SK-N-SH (cell line): ENCODE data around the gene STRIT1. TPM values are rescaled to one million over a fixed set of nuclear protein-coding genes. Genes with fewer than 3 reads are reported as not detected.

Experiments used
- CTCF ChIA-PET: fragments of 300-600, 350-600 bp; formaldehyde crosslinking; extraction: SDS; loops from one replicate; lab custom pipeline; 2021; lab: Yijun Ruan, JAX
- POLR2A ChIA-PET: fragments of 350-600 bp; sonication (Branson Sonifier 250); formaldehyde crosslinking; extraction: SDS; loops from one replicate; lab custom pipeline; 2020; ENCODE audit warnings: antibody characterized with exemption, inconsistent platforms; lab: Yijun Ruan, JAX
- DNase-seq: peaks from one replicate; pipeline ENCODE4 v3.0.0; 2012
- H2AFZ ChIP-seq: fragments of 200-600 bp; sonication (generic); 2 replicates; pipeline ENCODE4 v1.8.1; 2016; ENCODE audit warnings: antibody characterized with exemption, mild to moderate bottlenecking, low read depth
- H3F3A ChIP-seq: fragments of 200-600 bp; sonication (generic); replicated peaks from 2 replicates; pipeline ENCODE3; 2016; ENCODE audit warnings: antibody characterized with exemption, mild to moderate bottlenecking; ENCODE audit not compliant: insufficient read depth
- H3K27ac ChIP-seq, 2 experiments: fragments of 200-500 bp in 1 of 2; fragments of 200-600 bp in 1 of 2; sonication (Bioruptor generic) in 1 of 2; sonication (generic), shearing (Covaris generic) in 1 of 2; 2 replicates each; pipeline versions ENCODE4 v1.5.1 to v1.6.1; 2014 to 2016; ENCODE audit warnings: low read depth in 2 of 2, inconsistent platforms in 1 of 2, low read length in 1 of 2, mild to moderate bottlenecking in 1 of 2, mixed read lengths in 1 of 2
- H3K27me3 ChIP-seq: fragments of 200-600 bp; sonication (generic), shearing (Covaris generic); 2 replicates; pipeline ENCODE4 v1.6.1; 2016; ENCODE audit warnings: mixed run types; ENCODE audit not compliant: insufficient read depth
- H3K36me3 ChIP-seq, 2 experiments: fragments of 200-500 bp in 1 of 2; fragments of 200-600 bp in 1 of 2; sonication (Bioruptor generic) in 1 of 2; sonication (generic) in 1 of 2; replicated peaks in 1 of 2; 2 replicates each; pipeline versions ENCODE3 to v1.5.1; 2014 to 2016; ENCODE audit warnings: low read length in 1 of 2, mild to moderate bottlenecking in 1 of 2; ENCODE audit not compliant: insufficient read depth in 2 of 2, control insufficient read depth in 1 of 2
- H3K4me1 ChIP-seq, 2 experiments: fragments of 200-500 bp in 1 of 2; fragments of 200-600 bp in 1 of 2; sonication (Bioruptor generic) in 1 of 2; sonication (generic), shearing (Covaris generic) in 1 of 2; 2 replicates each; pipeline versions ENCODE4 v1.5.1 to v1.6.1; 2014 to 2016; ENCODE audit warnings: low read depth in 1 of 2, low read length in 1 of 2, mixed run types in 1 of 2; ENCODE audit not compliant: insufficient read depth in 2 of 2, control insufficient read depth in 1 of 2
- H3K4me2 ChIP-seq: fragments of 200-600 bp; sonication (generic), shearing (Covaris generic); 2 replicates; pipeline ENCODE4 v1.6.1; 2017; ENCODE audit warnings: mixed run types
- H3K4me3 ChIP-seq, 2 experiments: fragments of 200-500 bp in 1 of 2; fragments of 200-600 bp in 1 of 2; sonication (Bioruptor generic) in 1 of 2; sonication (generic), shearing (Covaris generic) in 1 of 2; 2 replicates each; pipeline versions ENCODE4 v1.5.1 to v1.8.1; 2014 to 2016; ENCODE audit warnings: low read depth in 2 of 2, inconsistent platforms in 1 of 2, low read length in 1 of 2, mild to moderate bottlenecking in 1 of 2, mixed read lengths in 1 of 2, moderate library complexity in 1 of 2
- H3K79me2 ChIP-seq: fragments of 200-600 bp; sonication (generic); 2 replicates; pipeline ENCODE4 v1.8.1; 2017; ENCODE audit warnings: mild to moderate bottlenecking; ENCODE audit not compliant: insufficient read depth
- H3K9ac ChIP-seq: fragments of 200-600 bp; sonication (generic); 2 replicates; pipeline ENCODE4 v1.6.1; 2017; ENCODE audit warnings: mixed run types
- H3K9me2 ChIP-seq: fragments of 200-600 bp; sonication (generic); 2 replicates; pipeline ENCODE4 v1.6.1; 2017; ENCODE audit warnings: mixed run types
- H3K9me3 ChIP-seq: fragments of 200-600 bp; sonication (generic); 2 replicates; pipeline ENCODE4 v1.6.1; 2017; ENCODE audit warnings: mixed run types, mild to moderate bottlenecking, moderate library complexity
- H4K20me1 ChIP-seq: fragments of 200-600 bp; sonication (generic); 2 replicates; pipeline ENCODE4 v1.6.1; 2017; ENCODE audit warnings: mild to moderate bottlenecking, mixed run types; ENCODE audit not compliant: insufficient read depth
- CHD2 ChIP-seq: fragments of 150-350 bp; IDR thresholded peaks from 2 replicates; pipeline ENCODE4 v1.6.1; 2018; ENCODE audit warnings: low read length; ENCODE audit not compliant: partially characterized antibody
- ELF1 ChIP-seq: IDR thresholded peaks from 2 replicates; pipeline ENCODE4 v1.4.0; 2012
- FOXM1 ChIP-seq: IDR thresholded peaks from 2 replicates; pipeline ENCODE4 v1.4.0; 2012; ENCODE audit warnings: low read depth, mild to moderate bottlenecking
- GABPA ChIP-seq: IDR thresholded peaks from 2 replicates; pipeline ENCODE4 v1.4.0; 2012; ENCODE audit warnings: low read depth, mild to moderate bottlenecking
- MEF2A ChIP-seq: IDR thresholded peaks from 2 replicates; pipeline ENCODE4 v1.4.0; 2012; ENCODE audit warnings: low read depth, borderline replicate concordance
- POLR2AphosphoS5 ChIP-seq: IDR thresholded peaks from 2 replicates; pipeline ENCODE4 v1.6.1; 2012; ENCODE audit warnings: low read depth, low read length
- RXRA ChIP-seq: IDR thresholded peaks from 2 replicates; pipeline ENCODE4 v1.4.0; 2012; ENCODE audit warnings: low read depth, mild to moderate bottlenecking, borderline replicate concordance
- SIN3A ChIP-seq: IDR thresholded peaks from 2 replicates; pipeline ENCODE4 v1.6.1; 2012; ENCODE audit warnings: low read depth, mild to moderate bottlenecking, low read length, moderate library complexity, borderline replicate concordance
- TEAD4 ChIP-seq: IDR thresholded peaks from 2 replicates; pipeline ENCODE4 v1.4.0; 2012; ENCODE audit warnings: mild to moderate bottlenecking, borderline replicate concordance; ENCODE audit not compliant: insufficient read depth
- USF1 ChIP-seq: IDR thresholded peaks from 2 replicates; pipeline ENCODE4 v1.4.0; 2012; ENCODE audit warnings: low read depth, borderline replicate concordance
- WGBS: methylation state at CpG from one replicate; pipeline ENCODE4 v1.1.6; 2017; ENCODE audit warnings: low lambda C conversion rate; 5-methylcytosine and 5-hydroxymethylcytosine counted together
- polyA plus RNA-seq, 3 experiments: library from polyadenylated mRNA; depleted of rRNA; stranded (reverse); fragments of >200 nt; gene quantifications; 2 replicates each; pipeline ENCODE4 v1.2.3, GENCODE V29; 2012
- TF ChIP-seq, protein P1 (sequence below): fragments of 200-600 bp; sonication (generic); IDR thresholded peaks from 2 replicates; pipeline ENCODE4 v1.6.1; 2017; ENCODE audit warnings: antibody characterized with exemption, mild to moderate bottlenecking, moderate library complexity
- TF ChIP-seq, protein P2 (sequence below): fragments of 150-350 bp; IDR thresholded peaks from 2 replicates; pipeline ENCODE4 v1.6.1; 2017; ENCODE audit warnings: antibody characterized with exemption, low read length, low read depth, borderline replicate concordance
- TF ChIP-seq, protein P3 (sequence below): IDR thresholded peaks from 2 replicates; pipeline ENCODE4; 2012

The STRIT1 gene
- polyA plus RNA-seq, 1 of the 3 experiments (the other 2 are of a cell fraction): not detected

GRCh38 chr3:155292693-155293092 lies 790 bp downstream of the STRIT1 start:
- no peaks in the 10 kb centered on the region for H3K27me3 ChIP-seq
- no peaks in the 10 kb centered on the region for H3K4me1 ChIP-seq
- H3K4me3 ChIP-seq: no peak overlapping the region
- H3K36me3 ChIP-seq: no peaks in the 10 kb centered on the region
- H3K79me2 ChIP-seq: no peaks in the 10 kb centered on the region
- no peak for DNase-seq
- H3K9me3 ChIP-seq: peaks cover 12% of the 10 kb centered on the region
- WGBS: 70% methylated on average over 2 of the region's 2 CpGs
- no peak overlapping the region for H3K9ac ChIP-seq
- CTCF ChIA-PET: no interaction called here
- TF ChIP-seq, protein P1, sequence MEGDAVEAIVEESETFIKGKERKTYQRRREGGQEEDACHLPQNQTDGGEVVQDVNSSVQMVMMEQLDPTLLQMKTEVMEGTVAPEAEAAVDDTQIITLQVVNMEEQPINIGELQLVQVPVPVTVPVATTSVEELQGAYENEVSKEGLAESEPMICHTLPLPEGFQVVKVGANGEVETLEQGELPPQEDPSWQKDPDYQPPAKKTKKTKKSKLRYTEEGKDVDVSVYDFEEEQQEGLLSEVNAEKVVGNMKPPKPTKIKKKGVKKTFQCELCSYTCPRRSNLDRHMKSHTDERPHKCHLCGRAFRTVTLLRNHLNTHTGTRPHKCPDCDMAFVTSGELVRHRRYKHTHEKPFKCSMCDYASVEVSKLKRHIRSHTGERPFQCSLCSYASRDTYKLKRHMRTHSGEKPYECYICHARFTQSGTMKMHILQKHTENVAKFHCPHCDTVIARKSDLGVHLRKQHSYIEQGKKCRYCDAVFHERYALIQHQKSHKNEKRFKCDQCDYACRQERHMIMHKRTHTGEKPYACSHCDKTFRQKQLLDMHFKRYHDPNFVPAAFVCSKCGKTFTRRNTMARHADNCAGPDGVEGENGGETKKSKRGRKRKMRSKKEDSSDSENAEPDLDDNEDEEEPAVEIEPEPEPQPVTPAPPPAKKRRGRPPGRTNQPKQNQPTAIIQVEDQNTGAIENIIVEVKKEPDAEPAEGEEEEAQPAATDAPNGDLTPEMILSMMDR: no peak
- TF ChIP-seq CHD2: no peak
- TF ChIP-seq FOXM1: no peak
- TF ChIP-seq, protein P2, sequence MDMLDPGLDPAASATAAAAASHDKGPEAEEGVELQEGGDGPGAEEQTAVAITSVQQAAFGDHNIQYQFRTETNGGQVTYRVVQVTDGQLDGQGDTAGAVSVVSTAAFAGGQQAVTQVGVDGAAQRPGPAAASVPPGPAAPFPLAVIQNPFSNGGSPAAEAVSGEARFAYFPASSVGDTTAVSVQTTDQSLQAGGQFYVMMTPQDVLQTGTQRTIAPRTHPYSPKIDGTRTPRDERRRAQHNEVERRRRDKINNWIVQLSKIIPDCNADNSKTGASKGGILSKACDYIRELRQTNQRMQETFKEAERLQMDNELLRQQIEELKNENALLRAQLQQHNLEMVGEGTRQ: no peak
- TF ChIP-seq SIN3A: no peak
- no peak for TF ChIP-seq MEF2A
- no peak for TF ChIP-seq RXRA
- TF ChIP-seq, protein P3, sequence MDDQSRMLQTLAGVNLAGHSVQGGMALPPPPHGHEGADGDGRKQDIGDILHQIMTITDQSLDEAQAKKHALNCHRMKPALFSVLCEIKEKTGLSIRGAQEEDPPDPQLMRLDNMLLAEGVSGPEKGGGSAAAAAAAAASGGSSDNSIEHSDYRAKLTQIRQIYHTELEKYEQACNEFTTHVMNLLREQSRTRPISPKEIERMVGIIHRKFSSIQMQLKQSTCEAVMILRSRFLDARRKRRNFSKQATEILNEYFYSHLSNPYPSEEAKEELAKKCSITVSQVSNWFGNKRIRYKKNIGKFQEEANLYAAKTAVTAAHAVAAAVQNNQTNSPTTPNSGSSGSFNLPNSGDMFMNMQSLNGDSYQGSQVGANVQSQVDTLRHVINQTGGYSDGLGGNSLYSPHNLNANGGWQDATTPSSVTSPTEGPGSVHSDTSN: no peak
- POLR2A ChIA-PET: no interaction called here
- no peak overlapping the region for H3K4me2 ChIP-seq
- H3K9me2 ChIP-seq: no peaks in the 10 kb centered on the region
- no peak overlapping the region for H3K27ac ChIP-seq
- H3F3A ChIP-seq: no peaks in the 10 kb centered on the region
- no peaks in the 10 kb centered on the region for H4K20me1 ChIP-seq
- no peak overlapping the region for H2AFZ ChIP-seq

DNA sequence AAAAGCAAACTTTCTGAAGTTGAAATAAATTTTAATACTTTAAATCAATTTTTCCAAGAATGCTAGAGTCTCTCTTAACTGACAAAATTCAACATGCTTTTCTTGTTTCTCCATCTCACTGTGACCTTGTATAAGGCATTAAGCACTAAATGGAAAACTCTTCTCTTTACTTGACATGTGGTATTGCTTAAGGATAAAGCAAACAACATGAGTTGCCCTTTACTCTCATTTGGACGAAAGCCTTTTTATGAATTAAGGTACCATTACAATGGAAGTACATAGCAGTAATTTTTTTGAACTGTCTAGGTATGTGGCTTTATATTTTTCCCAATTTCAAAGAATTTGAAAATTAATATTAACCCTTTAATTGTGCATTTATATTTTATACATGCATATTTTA lies 1.4 kb downstream of the STRIT1 start:
- TF ChIP-seq GABPA (no peak), USF1 (no peak), TEAD4 (no peak), RXRA (no peak), POLR2AphosphoS5 (no peak), ELF1 (no peak), CHD2 (no peak)
- TF ChIP-seq, protein P2: no peak
- Histone ChIP-seq H3F3A (no peaks in the 10 kb centered on the region), H4K20me1 (no peaks in the 10 kb centered on the region), H3K9me3 (peaks cover 10% of the 10 kb centered on the region), H3K4me2 (no peak overlapping the region), H3K9me2 (no peaks in the 10 kb centered on the region), H3K27me3 (no peaks in the 10 kb centered on the region), H3K4me3 (no peak overlapping the region), H3K79me2 (no peaks in the 10 kb centered on the region), H2AFZ (no peak overlapping the region), H3K4me1 (no peaks in the 10 kb centered on the region), H3K9ac (no peak overlapping the region), H3K36me3 (no peaks in the 10 kb centered on the region), H3K27ac (no peak overlapping the region)
- 28% methylated on average over 1 of the region's 1 CpG for WGBS
- CTCF ChIA-PET: no interaction called here
- no peak for DNase-seq
- POLR2A ChIA-PET: no interaction called here
